ENCODE data around the gene PARD3B.
A peak's percentile ranks its signal among the peaks of the same experiment; 100 is the strongest.

Gene PARD3B

DNA sequence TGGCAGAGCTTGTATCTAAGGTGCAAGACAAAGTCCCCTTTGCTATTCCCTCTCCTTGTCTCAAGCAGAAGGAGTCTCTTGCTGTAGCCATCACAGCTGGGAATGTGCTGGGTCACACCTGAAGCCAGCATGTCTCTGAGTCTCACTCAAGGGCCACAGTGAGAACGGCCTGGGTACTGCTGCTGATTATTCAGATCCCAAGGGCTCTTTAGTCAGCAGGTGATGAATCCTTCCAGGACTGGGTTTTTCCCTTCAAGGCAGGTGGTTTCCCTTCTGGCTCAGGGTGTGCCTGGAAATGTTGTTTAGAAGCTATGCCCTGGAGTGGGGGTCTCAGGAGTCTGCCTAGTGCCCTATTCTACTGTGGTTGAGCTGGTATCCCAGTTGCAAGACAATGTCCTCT, 356.3 kb downstream of the PARD3B start:
- no peak for DNase-seq

DNA sequence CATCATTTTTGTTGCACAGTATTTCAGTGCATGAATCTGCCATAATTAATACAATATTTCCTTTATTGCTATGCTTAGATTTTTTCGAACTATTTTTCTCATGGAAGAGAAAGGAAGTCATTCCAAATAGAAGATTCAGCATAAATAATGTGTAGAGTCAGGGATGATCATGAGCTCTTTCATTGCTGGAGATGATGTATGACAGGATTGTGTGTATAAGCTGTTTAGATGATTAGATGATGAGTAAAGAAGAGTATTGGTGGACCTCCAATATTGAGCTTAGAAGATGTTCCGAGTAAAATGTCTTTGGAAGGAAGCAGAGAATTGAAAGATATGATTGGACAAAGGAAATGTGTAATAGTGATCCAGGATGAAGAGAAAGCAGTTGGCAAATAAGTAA, 364.5 kb downstream of the PARD3B start:
- no peak for DNase-seq

DNA sequence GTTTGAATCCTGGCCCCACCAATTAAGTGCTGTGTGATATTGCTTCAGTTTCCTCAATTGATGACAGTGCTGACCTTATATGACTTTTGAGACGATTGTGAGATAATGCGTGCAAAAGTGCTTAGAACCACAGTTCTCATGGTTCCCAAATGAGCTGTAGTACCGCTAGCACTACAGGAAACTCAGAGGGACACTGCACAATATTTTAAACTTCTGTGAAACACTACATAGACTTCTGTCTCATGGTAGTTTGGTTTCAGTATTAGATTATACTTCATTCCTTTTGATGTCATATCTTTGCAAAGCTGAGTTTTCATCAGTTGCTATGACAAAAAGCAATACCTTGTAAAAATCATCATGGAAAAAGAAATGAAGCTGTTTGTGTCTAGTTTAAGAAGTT, 368.0 kb downstream of the PARD3B start:
- no peak for DNase-seq

DNA sequence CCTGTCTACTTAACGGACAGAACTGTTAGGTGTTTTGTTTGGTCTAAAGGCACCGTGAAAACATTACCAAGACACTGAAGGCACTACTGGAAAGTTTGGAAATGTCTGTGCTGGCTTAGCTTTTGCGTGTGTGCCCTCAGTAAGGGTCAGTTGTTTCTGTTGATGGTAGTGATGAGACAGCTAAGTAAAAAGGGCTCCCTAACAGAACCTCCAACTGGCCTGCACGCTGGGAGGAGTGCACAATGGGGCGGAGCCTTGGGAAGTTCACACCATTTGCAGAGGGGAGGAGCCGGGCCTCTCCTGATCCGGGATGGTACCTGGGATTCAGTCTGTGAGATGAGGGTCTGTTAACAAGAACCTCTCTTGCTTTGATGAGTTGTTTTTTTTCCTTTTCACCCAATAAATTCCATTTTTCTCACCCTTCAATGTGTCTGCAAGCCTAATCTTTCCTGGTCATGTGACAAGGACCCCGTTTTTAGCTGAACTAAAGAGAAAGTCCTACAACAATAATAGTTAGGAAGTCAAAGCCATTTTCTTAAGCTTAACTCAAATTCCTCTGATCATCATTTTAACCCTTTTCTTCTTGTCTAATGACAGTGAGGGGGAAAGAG, 368.7 kb downstream of the PARD3B start:
- no peak for DNase-seq

DNA sequence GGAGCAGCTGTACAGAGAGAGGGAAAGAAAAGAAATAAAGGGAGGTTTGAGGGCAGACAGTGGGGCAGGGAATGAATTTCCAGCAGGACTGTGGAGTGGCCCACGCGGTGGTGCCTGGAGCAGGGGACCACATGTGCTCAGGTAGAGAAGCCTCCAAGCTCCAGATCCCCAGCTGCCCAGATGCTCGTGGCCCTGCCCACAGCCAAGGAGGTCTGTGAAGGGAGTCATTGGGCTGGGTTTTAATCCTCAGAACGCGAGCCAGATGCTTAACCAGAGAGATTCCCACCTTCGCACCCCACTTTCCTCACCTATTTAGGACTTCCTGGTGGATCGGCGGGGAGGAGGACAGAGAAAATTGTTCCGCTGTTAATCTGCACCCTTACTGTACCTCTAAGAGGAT, 369.4 kb downstream of the PARD3B start:
- no peak for DNase-seq

DNA sequence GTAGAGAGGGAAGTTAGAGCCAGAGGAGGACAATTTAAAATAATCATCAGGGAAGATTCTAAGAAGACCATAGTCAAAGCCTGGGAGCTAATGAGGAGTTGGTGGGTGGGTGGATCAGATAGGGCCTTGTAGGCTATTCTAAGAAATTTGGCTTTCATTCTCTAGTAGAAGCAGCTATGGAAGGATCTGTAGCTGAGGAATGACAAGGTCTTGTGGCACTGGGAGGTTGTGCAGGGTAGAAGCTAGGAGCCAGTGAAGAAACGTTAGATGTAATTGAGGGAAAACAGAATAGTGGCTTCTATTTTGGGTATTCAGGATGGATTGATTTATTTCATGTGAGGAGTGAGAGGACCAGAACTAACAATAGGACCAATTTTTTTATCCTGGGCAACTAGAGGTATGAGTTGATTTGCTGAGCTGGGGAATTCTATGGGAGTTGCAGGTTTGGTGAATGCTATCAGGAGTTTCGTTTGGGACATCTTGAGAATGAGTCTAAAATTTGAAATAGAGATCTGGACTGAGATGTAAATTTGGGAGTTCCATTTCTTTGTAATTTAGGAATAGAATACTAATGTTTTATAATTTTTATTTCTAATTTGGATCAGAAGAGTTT, 371.9 kb downstream of the PARD3B start:
- DNase-seq, result no peak

DNA sequence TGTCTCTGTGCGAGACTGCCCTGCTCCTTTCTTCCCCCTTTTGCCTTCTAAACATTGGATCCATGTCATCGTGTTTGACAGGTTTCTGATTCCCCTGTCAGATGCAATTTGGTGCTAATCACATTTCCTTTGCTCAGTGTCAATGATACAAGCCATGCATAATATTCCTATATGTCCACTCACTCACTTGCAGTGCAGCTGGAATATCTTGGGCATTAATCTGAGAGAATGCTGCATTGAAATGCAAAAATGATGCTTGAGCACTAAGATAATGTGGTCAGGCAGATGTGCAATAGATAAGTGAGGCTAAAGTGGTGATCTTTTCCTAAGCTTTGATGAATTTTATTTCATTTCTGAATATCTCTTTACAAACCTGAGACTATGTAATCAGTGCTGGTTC, 375.5 kb downstream of the PARD3B start:
- no peak for DNase-seq

DNA sequence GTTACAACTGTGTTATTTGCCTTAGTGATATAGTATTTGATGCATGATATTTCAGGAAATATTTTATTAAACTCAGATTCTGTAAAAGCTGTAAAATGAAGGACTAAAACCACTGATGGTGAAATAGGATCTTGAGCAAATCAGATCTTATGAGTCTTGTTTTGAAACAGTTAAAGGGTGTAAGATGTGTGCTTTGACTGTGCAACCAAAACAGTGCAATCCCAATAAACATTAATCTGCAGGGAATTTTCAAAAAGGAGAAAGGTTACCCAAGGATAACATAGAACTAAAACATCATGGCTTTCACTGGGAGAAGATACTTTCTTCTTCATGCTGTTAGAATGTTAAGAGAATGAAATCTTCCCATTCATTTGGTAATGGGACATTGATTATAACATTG, 378.7 kb downstream of the PARD3B start:
- no peak for DNase-seq

DNA sequence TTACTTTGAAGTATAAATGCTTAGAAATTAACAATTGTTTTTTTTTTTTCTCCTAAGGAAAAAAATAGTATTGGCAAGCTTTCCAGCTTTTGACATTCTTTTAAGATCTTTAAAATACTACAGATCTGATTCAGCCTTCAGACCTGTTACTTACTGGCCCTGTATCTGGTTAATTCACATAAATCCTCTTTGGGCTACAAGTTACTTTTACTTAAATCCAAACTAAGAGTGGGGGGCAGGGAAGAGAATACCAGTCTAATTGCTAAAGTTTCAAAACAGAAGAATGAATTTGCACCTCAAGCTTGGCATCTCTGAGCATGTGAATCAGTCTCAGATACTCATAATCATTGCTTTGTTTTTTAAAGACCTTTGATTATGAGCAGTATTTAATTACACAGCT, 386.3 kb downstream of the PARD3B start:
- DNase-seq, result no peak

DNA sequence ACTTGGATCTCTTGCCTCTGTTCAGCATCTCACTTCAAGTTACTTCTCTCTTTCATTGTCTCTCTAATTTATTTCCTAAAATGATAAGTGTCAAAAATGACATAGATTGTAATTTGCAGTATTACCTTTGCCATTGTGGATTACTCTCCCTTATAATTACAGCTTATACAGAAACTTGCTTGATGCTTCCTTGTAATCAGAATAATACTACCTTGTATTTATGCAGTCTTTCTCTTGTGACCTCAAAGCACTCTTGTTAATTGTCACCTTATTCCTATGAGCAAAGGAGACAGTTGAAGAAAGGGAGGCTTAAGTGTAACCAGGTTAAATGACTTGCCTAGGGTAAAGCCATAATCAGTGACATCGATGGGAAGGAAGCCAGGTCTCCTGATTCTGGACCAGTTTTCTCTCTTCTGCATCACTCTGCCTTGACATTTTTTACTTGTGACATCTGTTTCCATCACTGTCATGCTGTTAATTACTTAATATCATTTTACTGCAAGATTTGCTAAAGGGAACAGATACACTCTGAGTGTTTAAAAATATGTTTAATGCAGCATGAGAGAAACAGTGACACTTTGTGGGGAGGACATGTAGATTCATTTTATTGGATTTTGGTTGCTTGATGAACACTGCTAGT, 388.6 kb downstream of the PARD3B start:
- DNase-seq, result no peak

DNA sequence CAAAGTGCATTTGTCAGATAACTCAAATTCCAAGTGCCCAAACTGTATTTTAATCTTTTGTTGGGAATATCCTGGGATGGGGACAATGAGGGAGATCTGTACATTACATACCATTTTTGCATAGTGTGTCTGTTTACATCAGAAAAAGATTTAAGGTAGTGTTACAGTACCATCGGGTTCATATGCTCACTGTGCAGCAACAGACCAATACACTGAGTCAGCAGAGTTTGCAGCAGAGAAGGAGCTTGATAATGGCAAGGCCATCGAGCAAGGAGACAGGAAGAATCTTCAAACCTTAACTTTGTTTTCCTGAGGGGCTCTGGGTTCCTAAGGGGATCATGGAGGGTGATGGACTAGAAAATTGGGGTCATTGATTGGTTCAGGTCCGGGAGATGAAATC, 399.7 kb downstream of the PARD3B start:
- no peak for DNase-seq

DNA sequence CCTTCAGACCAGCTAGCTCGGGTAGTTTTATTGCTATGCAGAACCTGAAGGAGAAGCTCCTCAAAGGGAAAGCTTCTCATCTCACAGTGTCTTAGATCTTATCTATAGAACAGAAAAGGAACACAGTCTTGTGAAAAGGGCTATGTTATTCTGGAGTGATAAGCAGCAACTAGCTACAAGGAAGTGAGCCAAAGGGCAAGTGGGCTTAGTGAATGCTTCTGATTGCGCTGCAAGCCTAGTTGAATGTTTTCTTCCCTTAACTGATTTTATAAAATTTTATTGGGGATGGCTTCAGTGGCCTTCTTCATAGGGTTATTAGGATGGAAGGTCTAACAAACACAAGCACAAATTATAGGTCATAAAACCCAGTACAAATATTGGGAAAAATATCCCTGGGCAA, 400.1 kb downstream of the PARD3B start:
- no peak for DNase-seq

DNA sequence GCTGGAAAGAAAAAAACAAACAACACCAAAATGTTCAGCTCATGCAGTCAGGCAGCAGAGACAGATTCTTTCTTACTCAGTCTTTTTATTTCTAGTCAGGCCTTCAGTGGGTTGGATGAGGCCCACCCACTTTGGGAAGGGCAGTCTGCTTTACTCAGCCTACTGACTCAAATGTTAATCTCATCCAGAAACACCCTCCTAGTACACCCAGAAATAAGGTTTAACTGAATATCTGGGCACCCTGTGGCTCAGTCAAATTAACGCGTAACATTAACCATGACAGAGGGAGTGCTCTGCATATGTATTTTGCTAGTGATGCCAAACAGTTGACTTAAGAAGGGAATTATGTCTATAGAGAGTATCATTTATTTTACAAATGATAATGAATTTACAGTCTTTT, 401.6 kb downstream of the PARD3B start:
- no peak for DNase-seq

DNA sequence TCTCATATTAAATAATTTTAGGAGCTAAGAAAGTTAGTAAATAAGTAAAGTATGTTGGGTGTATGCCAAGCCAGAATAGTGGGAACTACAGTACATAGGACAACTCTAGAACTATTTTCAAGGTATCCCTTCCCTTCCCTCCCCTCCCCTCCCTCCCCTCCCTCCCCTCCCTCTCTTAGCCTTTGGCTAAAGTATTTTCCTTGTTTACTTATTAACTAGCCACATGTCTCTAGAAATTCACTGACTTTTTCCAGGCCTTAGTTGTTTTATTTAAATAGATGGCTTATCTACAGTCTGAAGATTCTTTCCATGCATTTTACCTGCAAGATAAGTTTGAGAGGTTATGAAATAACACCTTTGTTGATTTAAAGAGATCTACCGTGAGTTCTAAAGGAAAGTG, 402.1 kb downstream of the PARD3B start:
- no peak for DNase-seq

DNA sequence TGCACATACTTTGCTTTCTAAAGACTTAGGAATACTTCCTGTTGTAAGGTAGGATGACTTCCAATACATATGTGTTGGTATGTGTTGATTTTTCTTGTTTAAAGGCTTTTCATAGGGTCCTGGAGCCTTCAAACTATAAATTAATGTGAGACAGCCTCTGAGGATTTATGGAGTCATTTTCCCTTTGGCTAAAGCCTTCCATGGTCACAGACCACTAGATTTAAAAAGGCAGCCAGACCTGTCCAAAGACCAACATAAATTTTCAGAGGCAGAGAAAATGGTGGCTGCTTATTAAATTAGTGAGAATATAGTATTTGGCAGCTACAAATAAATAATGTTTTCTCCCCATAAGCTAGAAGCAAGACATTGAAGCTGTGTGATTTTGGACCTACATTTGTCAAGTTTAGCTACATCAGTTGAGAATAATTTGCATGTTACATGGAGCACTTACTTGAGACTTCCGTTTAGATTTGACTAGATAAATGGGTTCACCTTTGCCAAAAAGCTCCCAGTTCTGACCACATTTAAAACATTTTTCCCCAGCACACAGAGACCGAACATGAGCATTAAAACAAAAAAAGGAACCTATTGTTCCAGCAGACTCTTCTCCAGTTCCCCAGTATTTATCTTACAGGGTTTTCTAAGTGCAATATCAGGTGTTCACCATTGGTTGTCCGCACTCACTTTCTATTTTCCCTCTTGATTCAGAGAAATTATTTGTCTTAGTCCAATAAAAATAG, 402.9 kb downstream of the PARD3B start:
- peak; percentile 24 for DNase-seq

DNA sequence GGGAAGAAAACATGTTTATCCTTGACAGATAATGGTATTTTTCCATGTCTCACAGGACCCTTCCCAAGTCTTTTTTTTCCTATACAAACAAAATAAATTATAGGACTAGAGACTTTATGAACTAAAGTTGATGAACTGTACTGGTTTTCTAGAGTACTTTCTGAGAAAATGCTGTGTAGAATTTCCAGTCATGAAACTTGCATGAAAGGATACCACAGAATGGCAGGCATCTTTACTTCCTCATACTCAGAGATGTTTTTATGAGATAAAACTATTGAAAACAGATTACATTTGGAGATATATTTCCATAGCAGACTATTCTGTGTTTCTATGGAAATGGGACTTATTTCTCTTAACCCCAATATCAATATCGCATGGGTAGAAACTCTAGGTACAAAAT, 403.5 kb downstream of the PARD3B start:
- no peak for DNase-seq

DNA sequence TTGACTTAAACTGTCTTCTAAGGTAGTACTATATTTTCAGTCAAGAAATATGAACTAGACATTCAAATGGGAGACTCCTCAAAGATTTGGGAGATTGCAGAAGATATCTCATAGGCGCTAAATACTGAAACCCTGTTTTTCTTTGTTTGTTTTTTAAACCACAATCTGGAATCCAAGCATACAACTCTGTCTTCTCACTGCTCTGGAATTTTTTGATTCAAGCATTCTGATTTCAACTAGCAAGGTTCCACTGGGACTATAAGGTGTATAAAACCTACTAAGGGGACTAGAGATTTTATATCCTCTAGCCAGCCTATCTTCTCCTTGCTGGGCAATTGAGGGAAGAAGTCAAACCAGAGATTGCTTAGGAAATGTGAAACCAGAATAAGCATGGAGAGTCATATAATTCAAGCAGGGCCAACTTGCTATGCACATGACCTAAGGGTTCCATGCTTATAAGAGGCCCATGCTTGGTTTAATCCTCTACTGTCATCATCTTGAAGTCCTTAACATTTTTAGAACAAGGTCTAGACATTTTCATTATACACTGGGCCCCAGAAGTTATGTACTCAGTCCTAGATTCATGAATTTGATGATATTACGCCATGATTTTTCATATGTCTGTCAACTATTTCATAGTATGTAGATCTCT, 405.5 kb downstream of the PARD3B start:
- no peak for DNase-seq

DNA sequence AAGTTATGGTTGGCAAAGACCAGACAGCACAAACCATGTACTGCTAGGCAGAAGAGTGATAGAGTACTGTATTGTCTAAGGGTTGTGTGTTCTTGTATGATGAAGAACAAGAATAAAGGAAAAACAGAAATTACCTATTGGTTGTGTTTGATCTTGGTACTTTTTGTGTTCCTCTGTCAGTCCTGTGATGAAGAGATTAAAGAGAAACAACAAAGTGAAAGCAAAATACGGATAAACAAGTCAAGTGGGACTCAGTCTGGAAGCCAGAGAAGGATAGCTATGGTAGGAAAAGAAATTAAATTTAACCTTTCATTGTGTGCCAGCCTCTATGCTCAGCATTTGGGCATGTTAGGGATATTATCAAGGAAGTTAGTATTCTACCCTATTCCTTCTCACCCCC, 413.1 kb downstream of the PARD3B start:
- no peak for DNase-seq

DNA sequence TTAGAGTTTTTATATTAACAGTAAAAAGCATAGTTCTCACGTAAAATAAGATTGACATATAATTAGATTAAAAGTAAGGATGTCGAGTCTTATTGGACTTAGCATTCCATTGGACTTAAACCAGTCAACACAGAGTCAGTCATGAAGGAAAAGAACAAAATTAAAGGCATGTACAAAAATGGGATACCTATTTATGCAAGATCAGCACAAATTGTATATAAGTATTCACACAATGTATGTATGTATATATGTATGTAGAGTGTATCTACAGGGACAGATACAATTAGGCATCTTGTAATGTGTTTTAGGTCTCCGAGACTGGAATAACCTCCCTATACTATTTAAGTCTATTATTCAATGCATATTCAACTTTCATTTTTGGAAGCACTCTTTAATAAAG, 419.1 kb downstream of the PARD3B start:
- DNase-seq, result no peak

DNA sequence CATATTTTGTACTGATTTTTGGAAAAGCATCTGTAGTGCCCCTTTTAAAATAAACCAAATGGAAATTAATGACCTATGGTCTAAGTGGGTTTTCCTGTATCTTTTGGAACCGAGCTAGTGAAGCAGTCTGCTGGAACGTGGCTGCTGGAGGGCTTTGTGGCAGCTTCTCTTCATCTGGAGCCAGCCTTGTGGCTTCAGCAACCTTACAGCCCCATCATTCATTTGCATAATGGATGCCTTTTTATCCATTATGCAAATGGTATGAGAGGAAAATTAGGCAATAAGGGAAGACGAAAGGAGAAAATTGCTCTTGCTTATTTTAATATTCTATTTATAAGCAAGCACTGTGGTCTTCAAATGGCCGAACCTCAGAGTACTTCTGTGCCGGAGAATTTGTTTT, 421.0 kb downstream of the PARD3B start:
- no peak for DNase-seq

DNA sequence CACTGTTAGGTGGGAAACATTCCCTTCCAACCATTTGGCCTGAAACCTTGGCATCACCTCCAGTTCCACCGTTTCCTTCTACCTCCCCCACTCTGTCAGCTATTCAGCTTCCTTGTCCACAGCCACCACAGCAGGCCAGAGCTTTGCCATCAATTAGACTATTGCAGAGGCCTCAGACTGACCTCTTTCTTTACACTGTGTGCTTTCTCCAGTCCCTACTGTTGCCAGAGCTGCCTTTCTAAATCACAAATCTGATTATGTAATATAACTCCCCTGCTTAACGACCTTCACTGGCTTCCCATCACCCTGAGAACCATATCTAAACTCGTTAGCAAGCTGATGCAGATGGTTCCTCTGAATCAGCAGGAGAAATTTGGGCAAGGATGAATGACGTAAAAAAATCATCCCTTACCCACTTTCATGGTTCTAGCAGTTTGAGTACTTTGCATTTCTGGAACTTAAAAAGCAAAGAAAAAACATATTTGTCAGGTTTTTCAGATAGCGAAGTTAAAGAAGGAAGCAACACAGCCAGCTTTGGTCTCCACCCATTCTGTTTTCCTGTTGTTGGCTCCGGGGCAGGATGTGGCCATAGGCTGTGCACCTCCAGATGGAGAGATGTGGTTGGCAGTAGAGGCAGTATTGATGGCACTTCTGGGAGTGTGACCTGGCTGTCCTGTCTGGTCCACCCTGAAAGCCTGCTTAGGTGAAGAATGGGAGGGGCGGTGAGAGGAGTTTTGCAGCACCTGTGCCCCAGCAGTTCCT, 422.1 kb downstream of the PARD3B start:
- peak; percentile 79 for DNase-seq

DNA sequence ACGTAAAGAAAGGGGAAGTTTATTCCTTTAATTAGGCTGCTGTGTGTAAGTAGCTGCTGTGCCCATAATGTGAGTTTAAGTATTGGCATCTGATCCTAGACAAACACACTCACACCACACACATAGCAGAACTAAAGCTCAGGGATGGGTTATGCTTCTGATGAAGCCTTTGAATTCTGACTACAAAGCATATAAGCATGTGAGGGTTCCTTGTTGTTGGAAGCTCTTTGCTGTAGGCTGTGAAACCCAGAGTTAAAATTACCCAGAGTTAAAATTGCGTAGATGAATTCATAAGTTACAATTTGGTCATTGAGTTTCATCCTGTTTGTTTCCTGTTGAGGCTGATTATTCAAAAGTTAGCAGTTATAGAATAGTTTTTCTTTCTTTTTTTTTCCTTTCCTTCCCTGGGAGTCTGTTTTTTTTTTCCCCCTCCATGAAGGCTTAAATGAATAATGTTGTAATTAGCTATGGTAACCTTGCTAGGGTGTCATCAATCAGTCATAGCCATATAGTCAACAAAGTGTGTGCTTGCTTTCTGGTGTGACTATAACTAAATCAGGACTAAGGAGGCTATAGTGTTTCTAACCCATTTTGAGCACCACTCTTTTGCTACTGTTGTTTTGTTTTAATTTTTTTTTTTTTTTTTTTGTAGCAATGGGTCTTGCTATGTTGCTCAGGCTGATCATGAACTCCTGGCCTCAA, 426.1 kb downstream of the PARD3B start:
- DNase-seq, result peak; percentile 40
